Neural crest cell (in vitro differentiated cells): ENCODE data around the gene GLRA2. TPM values are rescaled to one million over a fixed set of nuclear protein-coding genes. Genes with fewer than 3 reads are reported as not detected.

Experiments used
- DNase-seq: peaks from one replicate; pipeline ENCODE4 v3.0.0; 2021; ENCODE audit warnings: low read depth, mixed read lengths, low spot score
- H3K27ac Mint-ChIP-seq: one replicate; pipeline ENCODE4 v1.8.0; 2021; ENCODE audit warnings: mild to moderate bottlenecking, mixed read lengths; ENCODE audit not compliant: unreplicated experiment
- H3K27me3 Mint-ChIP-seq: 2 replicates; pipeline ENCODE4 v1.8.0; 2021; ENCODE audit warnings: low read depth, mild to moderate bottlenecking, mixed read lengths
- H3K36me3 Mint-ChIP-seq: 2 replicates; pipeline ENCODE4 v1.8.0; 2021; ENCODE audit warnings: low read depth, mild to moderate bottlenecking, mixed read lengths
- H3K4me1 Mint-ChIP-seq: 2 replicates; pipeline ENCODE4 v1.8.0; 2021; ENCODE audit warnings: mixed read lengths
- H3K4me3 Mint-ChIP-seq: one replicate; pipeline ENCODE4 v1.8.0; 2021; ENCODE audit warnings: mild to moderate bottlenecking, mixed read lengths
- H3K9me3 Mint-ChIP-seq: 2 replicates; pipeline ENCODE4 v1.8.0; 2021; ENCODE audit warnings: mixed read lengths
- CTCF ChIP-seq: fragments of 200-600 bp; sonication (generic); conservative IDR thresholded peaks from 2 replicates; pipeline ENCODE4 v1.5.0; 2021; ENCODE audit warnings: antibody characterized with exemption, mild to moderate bottlenecking
- total RNA-seq: library from RNA; stranded (reverse); gene quantifications from 2 replicates; pipeline ENCODE4 v1.2.1, GENCODE V29; 2021

The GLRA2 gene
- total RNA-seq, 1 donor from 2014 or later, result 1.3 TPM

- no peak overlapping the region for H3K4me3 Mint-ChIP-seq
- H3K27ac Mint-ChIP-seq, result no peak overlapping the region
- no peaks in the 10 kb centered on the region for H3K4me1 Mint-ChIP-seq
- TF ChIP-seq CTCF, result no peak
- no peak for DNase-seq
- H3K27me3 Mint-ChIP-seq, result no peaks in the 10 kb centered on the region
- peaks cover 8% of the 10 kb centered on the region for H3K9me3 Mint-ChIP-seq
- H3K36me3 Mint-ChIP-seq, result peaks cover 11% of the 10 kb centered on the region
Measured at GRCh38 chrX:14777525-14777924, 248.2 kb downstream of the GLRA2 start.

- Mint-ChIP-seq H3K36me3 (peaks cover 5% of the 10 kb centered on the region), H3K27ac (no peak overlapping the region), H3K4me3 (no peak overlapping the region), H3K4me1 (no peaks in the 10 kb centered on the region), H3K27me3 (no peaks in the 10 kb centered on the region), H3K9me3 (peaks cover 6% of the 10 kb centered on the region)
- no peak for DNase-seq
- TF ChIP-seq CTCF, result no peak
Measured at GRCh38 chrX:14779580-14779979, 250.2 kb downstream of the GLRA2 start.
